ENCODE data around the gene PGAP6.
"Not testable (repeated sequence)": the region's sequence is repeated elsewhere in the genome, so short reads cannot be mapped to it uniquely, and the experiment has no call there.

Gene PGAP6

GRCh38 chr16:346587-346986 is 35.2 kb downstream of the PGAP6 start:
- no peak for DNase-seq

- DNase-seq, result no peak
Measured at GRCh38 chr16:345772-346171, 36.0 kb downstream of the PGAP6 start.

- no peak for DNase-seq
Measured at GRCh38 chr16:342455-343213, 39.1 kb downstream of the PGAP6 start.

GRCh38 chr16:341974-342336 is 39.8 kb downstream of the PGAP6 start:
- DNase-seq, result not testable (repeated sequence)

- not testable (repeated sequence) for DNase-seq
Measured at GRCh38 chr16:341095-341973, 40.4 kb downstream of the PGAP6 start.

GRCh38 chr16:340370-341091 is 41.2 kb downstream of the PGAP6 start:
- DNase-seq, result no peak

GRCh38 chr16:339680-340079 is 42.1 kb downstream of the PGAP6 start:
- no peak for DNase-seq

- DNase-seq, result no peak
Measured at GRCh38 chr16:337975-338575, 43.7 kb downstream of the PGAP6 start.

- no peak for DNase-seq
Measured at GRCh38 chr16:337437-337836, 44.3 kb downstream of the PGAP6 start.

GRCh38 chr16:336269-336668 is 45.5 kb downstream of the PGAP6 start:
- DNase-seq, result no peak

GRCh38 chr16:334861-335632 is 46.7 kb downstream of the PGAP6 start:
- DNase-seq, result not testable (repeated sequence)

- DNase-seq, result not testable (repeated sequence)
Measured at GRCh38 chr16:334164-334832, 47.5 kb downstream of the PGAP6 start.

- DNase-seq, result no peak
Measured at GRCh38 chr16:333406-334094, 48.2 kb downstream of the PGAP6 start.

GRCh38 chr16:331181-331814 is 50.5 kb downstream of the PGAP6 start:
- not testable (repeated sequence) for DNase-seq

GRCh38 chr16:330741-331140 is 51.0 kb downstream of the PGAP6 start:
- DNase-seq, result no peak

GRCh38 chr16:325375-326145 is 56.2 kb downstream of the PGAP6 start:
- DNase-seq, result no peak

- no peak for DNase-seq
Measured at GRCh38 chr16:324451-325334, 57.1 kb downstream of the PGAP6 start.

- no peak for DNase-seq
Measured at GRCh38 chr16:324201-324450, 57.7 kb downstream of the PGAP6 start.

All from DMS 273 treated with DMSO at 0.1 percent for 48 hours (cell line).